OCI-LY7 (cell line): Measurements from ENCODE around the gene UGT1A9. TPM values are rescaled to one million over a fixed set of nuclear protein-coding genes. Genes with fewer than 3 reads are reported as not detected.

ENCODE experiments used
- BruUV-seq: library from RNA; stranded (reverse); fragments of 400-500 nt; replicated peaks from 2 replicates; lab custom pipeline; 2021; lab: Mats Ljungman, UMichigan
- CTCF ChIA-PET: fragments of 300-600 bp; sonication (Branson Sonifier 250); formaldehyde crosslinking; loops from one replicate; lab custom pipeline; 2022; ENCODE audit warnings: antibody characterized with exemption; ENCODE audit not compliant: unreplicated experiment; lab: Charles Lee
- POLR2A ChIA-PET: fragments of 300-600 bp; sonication (Branson Sonifier 250); formaldehyde crosslinking; loops from one replicate; lab custom pipeline; 2022; ENCODE audit warnings: antibody characterized with exemption; lab: Charles Lee
- DNase-seq: peaks from one replicate; pipeline ENCODE4 v3.0.0-alpha.2; 2015; ENCODE audit warnings: low spot score
- H2AFZ ChIP-seq: fragments of 200-600 bp; sonication (generic), shearing (Covaris generic); 2 replicates; pipeline ENCODE4 v1.6.1; 2014; ENCODE audit warnings: mild to moderate bottlenecking, antibody characterized with exemption, low read length, moderate library complexity
- H3K27ac ChIP-seq: fragments of 200-600 bp; sonication (generic); 2 replicates; pipeline ENCODE4 v1.5.1; 2014; ENCODE audit warnings: mixed run types, low read depth, mild to moderate bottlenecking, moderate library complexity, low read length, inconsistent platforms; ENCODE audit not compliant: poor library complexity, severe bottlenecking
- H3K36me3 ChIP-seq: fragments of 200-600 bp; sonication (generic); 2 replicates; pipeline ENCODE4 v1.6.1; 2014; ENCODE audit warnings: mild to moderate bottlenecking, antibody characterized with exemption, low read length, moderate library complexity, mixed read lengths; ENCODE audit not compliant: insufficient read depth
- H3K4me1 ChIP-seq: fragments of 200-600 bp; sonication (generic); 2 replicates; pipeline ENCODE4 v1.5.1; 2014; ENCODE audit warnings: mild to moderate bottlenecking, low read length; ENCODE audit not compliant: insufficient read depth, poor library complexity, severe bottlenecking
- H3K4me2 ChIP-seq: fragments of 200-600 bp; sonication (generic); 2 replicates; pipeline ENCODE4 v1.6.1; 2014; ENCODE audit warnings: mild to moderate bottlenecking, low read length
- H3K4me3 ChIP-seq: fragments of 200-600 bp; sonication (generic); 2 replicates; pipeline ENCODE4 v1.5.1; 2014; ENCODE audit warnings: mild to moderate bottlenecking, low read depth, low read length; ENCODE audit not compliant: poor library complexity, severe bottlenecking
- H3K79me2 ChIP-seq: fragments of 200-600 bp; sonication (generic); 2 replicates; pipeline ENCODE4 v1.6.1; 2016; ENCODE audit warnings: low read depth, mild to moderate bottlenecking, low read length, moderate library complexity, mixed read lengths; ENCODE audit not compliant: insufficient read depth
- H3K9me2 ChIP-seq: fragments of 200-600 bp; sonication (generic); 2 replicates; pipeline ENCODE4 v1.6.1; 2016; ENCODE audit warnings: mild to moderate bottlenecking, low read length, mixed read lengths; ENCODE audit not compliant: insufficient read depth
- H3K9me3 ChIP-seq: fragments of 200-600 bp; sonication (generic); 2 replicates; pipeline ENCODE4 v1.6.1; 2014; ENCODE audit warnings: mild to moderate bottlenecking, mixed run types, low read length, mixed read lengths
- H4K20me1 ChIP-seq: fragments of 200-600 bp; sonication (generic); 2 replicates; pipeline ENCODE4 v1.6.1; 2014; ENCODE audit warnings: mild to moderate bottlenecking, antibody characterized with exemption, low read length, moderate library complexity, mixed read lengths; ENCODE audit not compliant: insufficient read depth
- CTCF ChIP-seq: fragments of 200-600 bp; sonication (generic); conservative IDR thresholded peaks from 2 replicates; pipeline ENCODE4 v1.5.1; 2014; ENCODE audit warnings: mild to moderate bottlenecking, antibody characterized with exemption, low read length, moderate library complexity, mixed read lengths
- EZH2phosphoT487 ChIP-seq: fragments of 200-600 bp; sonication (generic); IDR thresholded peaks from 2 replicates; pipeline ENCODE4 v1.6.1; 2018; ENCODE audit warnings: low read depth, borderline replicate concordance, mild to moderate bottlenecking, mixed run types, antibody characterized with exemption, low read length, moderate library complexity, mixed read lengths
- intact Hi-C: fragments of 100-400 bp; cut with micrococcal nuclease; formaldehyde crosslinking; loops from one replicate; pipeline ENCODE4 v1.10.0; 2022; ENCODE audit not compliant: unreplicated experiment
- total RNA-seq, 2 experiments: library from RNA; depleted of rRNA in 1 of 2; stranded (reverse); fragments of >200 nt in 1 of 2; shearing (Covaris generic) in 1 of 2; gene quantifications; 2 replicates each; pipeline ENCODE4 v1.2.3, GENCODE V29; 2014 to 2022

UGT1A9 gene
- total RNA-seq, 2 experiments from 2014 or later = not detected

DNA sequence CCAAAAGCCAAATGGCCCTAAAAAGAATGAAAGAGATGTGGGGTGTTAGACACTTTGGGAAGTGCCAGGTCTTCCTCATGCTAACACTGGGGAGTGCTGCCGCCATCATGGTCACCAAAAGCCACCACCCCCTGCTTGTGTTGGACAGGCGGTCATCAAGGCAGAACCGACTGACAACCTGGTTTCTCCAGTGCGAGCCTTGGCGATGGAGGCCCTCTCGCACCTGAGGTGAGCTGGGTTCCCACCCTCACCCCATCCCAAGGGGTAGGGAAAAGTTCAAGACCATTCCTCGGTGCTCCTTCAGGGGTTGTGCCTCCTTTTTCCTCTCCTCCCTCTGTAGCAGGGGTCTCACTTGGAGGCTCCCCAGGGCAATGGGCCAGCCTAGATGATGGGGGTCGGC, 140.0 kb downstream of the UGT1A9 start:
- H4K20me1 ChIP-seq = no peaks in the 10 kb centered on the region
- POLR2A ChIA-PET = no interaction called here
- TF ChIP-seq EZH2phosphoT487 (no peak), CTCF (no peak)
- H3K9me2 ChIP-seq = no peaks in the 10 kb centered on the region
- H3K36me3 ChIP-seq = no peaks in the 10 kb centered on the region
- no peak overlapping the region for H3K4me3 ChIP-seq
- no peaks in the 10 kb centered on the region for H3K79me2 ChIP-seq
- H3K4me1 ChIP-seq = no peaks in the 10 kb centered on the region
- H2AFZ ChIP-seq = no peak overlapping the region
- no peak overlapping the region for H3K27ac ChIP-seq
- intact Hi-C loops = no loop called here
- no peaks in the 10 kb centered on the region for H3K9me3 ChIP-seq
- CTCF ChIA-PET = no interaction called here
- H3K4me2 ChIP-seq = no peak overlapping the region
- BruUV-seq = no TSS peak
- DNase-seq = no peak

DNA sequence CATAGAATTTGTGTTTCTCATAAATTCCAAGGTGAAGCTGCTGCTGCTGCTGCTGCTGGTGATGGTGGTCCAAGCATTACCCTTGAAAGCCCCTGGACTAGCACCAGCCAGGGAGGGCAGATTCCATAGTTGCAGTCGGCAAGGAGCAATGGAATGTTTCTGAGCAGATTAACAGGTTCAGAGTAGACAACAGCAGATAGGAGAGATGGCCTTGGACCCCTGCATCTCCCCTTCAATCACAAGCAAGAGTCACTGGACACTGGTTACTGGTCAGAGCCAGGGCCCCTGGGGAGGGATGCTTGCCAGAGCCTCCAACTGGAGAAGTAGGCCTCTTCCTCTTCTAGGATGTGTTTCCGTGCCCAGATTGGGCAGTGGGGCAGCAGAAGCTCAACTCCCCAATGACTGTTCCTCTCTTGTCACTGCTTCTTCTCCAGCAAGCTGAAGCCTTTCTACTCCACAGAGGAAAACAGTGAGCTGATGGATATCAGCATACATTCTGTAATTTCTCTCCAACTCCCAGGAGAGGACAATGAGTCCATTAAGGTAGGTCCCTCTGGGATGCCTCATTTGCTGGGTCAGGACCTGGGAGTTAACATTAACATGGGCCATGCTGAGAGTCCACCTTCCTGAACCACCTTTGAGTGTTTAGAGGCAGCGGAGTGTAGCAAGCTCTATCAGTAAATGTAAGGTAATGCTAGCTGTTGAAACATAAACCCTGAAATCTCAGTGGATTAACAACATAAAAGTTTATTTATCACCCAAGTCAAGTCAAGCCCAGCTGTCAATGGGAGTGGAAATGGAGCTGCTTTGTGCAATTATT, 141.7 kb downstream of the UGT1A9 start:
- POLR2A ChIA-PET = interaction anchor here (0.5 kb wide), 1 partner anchor 14 kb away, joined by 3 read pairs; no protein-coding TSS in a partner anchor
- no peaks in the 10 kb centered on the region for H3K4me1 ChIP-seq

More for the DNA sequence above, 141.7 kb downstream of the UGT1A9 start:
- intact Hi-C loops = no loop called here
- no peak overlapping the region for H2AFZ ChIP-seq
- no peaks in the 10 kb centered on the region for H3K36me3 ChIP-seq
- no peak overlapping the region for H3K4me3 ChIP-seq
- CTCF ChIA-PET = interaction anchor here (0.6 kb wide), 1 partner anchor 530 kb away, joined by 3 read pairs; no protein-coding TSS in a partner anchor
- no peak overlapping the region for H3K4me2 ChIP-seq
- no peaks in the 10 kb centered on the region for H3K9me3 ChIP-seq
- no peak overlapping the region for H3K27ac ChIP-seq
- no peaks in the 10 kb centered on the region for H3K9me2 ChIP-seq
- no peaks in the 10 kb centered on the region for H4K20me1 ChIP-seq
- H3K79me2 ChIP-seq = no peaks in the 10 kb centered on the region
- DNase-seq = no peak
- BruUV-seq = no TSS peak
- TF ChIP-seq EZH2phosphoT487 (no peak), CTCF (no peak)
